Liver (tissue), 9 donors: ENCODE data around the gene ZNF212. TPM values are rescaled to one million over a fixed set of nuclear protein-coding genes. Genes with fewer than 3 reads are reported as not detected.

Source experiments
- DNase-seq: peaks from one replicate; pipeline ENCODE4 v3.0.0-alpha.2; 2017; ENCODE audit warnings: low spot score
- H3K27ac ChIP-seq, 2 donors: one replicate each; pipeline ENCODE4 v1.7.0; 2013; ENCODE audit warnings: inconsistent platforms in 2 of 2, low read length in 2 of 2, control low read depth in 1 of 2, low read depth in 1 of 2, mild to moderate bottlenecking in 1 of 2
- H3K27me3 ChIP-seq, 4 donors: one replicate each; pipeline versions ENCODE4 v1.6.1 to v1.7.0; 2013; ENCODE audit warnings: low read length in 3 of 4, inconsistent platforms in 1 of 4, mild to moderate bottlenecking in 1 of 4, moderate library complexity in 1 of 4; ENCODE audit not compliant: control insufficient read depth in 4 of 4, insufficient read depth in 4 of 4
- H3K36me3 ChIP-seq, 4 donors: one replicate each; pipeline versions ENCODE4 v1.6.1 to v1.7.0; 2013; ENCODE audit warnings: low read length in 3 of 4, mild to moderate bottlenecking in 3 of 4, low read depth in 1 of 4, moderate library complexity in 1 of 4; ENCODE audit not compliant: control insufficient read depth in 4 of 4, insufficient read depth in 3 of 4
- H3K4me1 ChIP-seq, 4 donors: one replicate each; pipeline versions ENCODE4 v1.6.1 to v1.7.0; 2013; ENCODE audit warnings: low read length in 3 of 4, mild to moderate bottlenecking in 3 of 4, moderate library complexity in 1 of 4; ENCODE audit not compliant: control insufficient read depth in 4 of 4, insufficient read depth in 4 of 4
- H3K4me3 ChIP-seq, 3 donors: one replicate each; pipeline versions ENCODE4 v1.6.1 to v1.7.0; 2013; ENCODE audit warnings: low read length in 3 of 3, control low read depth in 1 of 3, low read depth in 1 of 3, mild to moderate bottlenecking in 1 of 3
- H3K9ac ChIP-seq, 2 donors: one replicate each; pipeline ENCODE4 v1.7.0; 2013; ENCODE audit warnings: low read length in 2 of 2, mild to moderate bottlenecking in 2 of 2, moderate library complexity in 2 of 2, control low read depth in 1 of 2, low read depth in 1 of 2
- H3K9me3 ChIP-seq, 4 donors: one replicate each; pipeline versions ENCODE4 v1.6.1 to v1.7.0; 2013; ENCODE audit warnings: low read length in 3 of 4; ENCODE audit not compliant: control insufficient read depth in 4 of 4
- ATF3 ChIP-seq: IDR thresholded peaks from 2 replicates; pipeline ENCODE4 v1.6.1; 2016; ENCODE audit warnings: antibody characterized with exemption
- FOXA1 ChIP-seq: IDR thresholded peaks from 2 replicates; pipeline ENCODE4 v1.6.1; 2016; ENCODE audit warnings: antibody characterized with exemption
- FOXA2 ChIP-seq: IDR thresholded peaks from 2 replicates; pipeline ENCODE4 v1.6.1; 2016; ENCODE audit warnings: antibody characterized with exemption
- GABPA ChIP-seq, 2 donors: IDR thresholded peaks in 1 of 2; conservative IDR thresholded peaks in 1 of 2; 2 replicates each; pipeline ENCODE4 v1.6.1; 2016; ENCODE audit warnings: antibody characterized with exemption in 2 of 2, mild to moderate bottlenecking in 1 of 2, moderate library complexity in 1 of 2
- HNF4A ChIP-seq, 2 donors: conservative IDR thresholded peaks; 2 replicates each; pipeline ENCODE4 v1.6.1; 2016; ENCODE audit warnings: antibody characterized with exemption in 2 of 2, mild to moderate bottlenecking in 2 of 2
- HNF4G ChIP-seq: IDR thresholded peaks from 2 replicates; pipeline ENCODE4 v1.6.1; 2016; ENCODE audit warnings: antibody characterized with exemption
- JUND ChIP-seq, 2 donors: IDR thresholded peaks; 2 replicates each; pipeline ENCODE4 v1.6.1; 2016; ENCODE audit warnings: antibody characterized with exemption in 2 of 2
- MAX ChIP-seq: IDR thresholded peaks from 2 replicates; pipeline ENCODE4 v1.6.1; 2016; ENCODE audit warnings: antibody characterized with exemption
- NR2F2 ChIP-seq: IDR thresholded peaks from 2 replicates; pipeline ENCODE4 v1.6.1; 2016; ENCODE audit warnings: antibody characterized with exemption
- RAD21 ChIP-seq, 2 donors: IDR thresholded peaks; 2 replicates each; pipeline ENCODE4 v1.6.1; 2016; ENCODE audit warnings: antibody characterized with exemption in 2 of 2, mild to moderate bottlenecking in 2 of 2
- REST ChIP-seq: IDR thresholded peaks from 2 replicates; pipeline ENCODE4 v1.6.1; 2016; ENCODE audit warnings: antibody characterized with exemption, mild to moderate bottlenecking
- RXRA ChIP-seq, 2 donors: IDR thresholded peaks; 2 replicates each; pipeline ENCODE4 v1.6.1; 2017 to 2018; ENCODE audit warnings: antibody characterized with exemption in 2 of 2, mild to moderate bottlenecking in 1 of 2
- SP1 ChIP-seq: IDR thresholded peaks from 2 replicates; pipeline ENCODE4 v1.6.1; 2018; ENCODE audit warnings: antibody characterized with exemption, mild to moderate bottlenecking
- TAF1 ChIP-seq: conservative IDR thresholded peaks from 2 replicates; pipeline ENCODE4 v1.6.1; 2016; ENCODE audit warnings: antibody characterized with exemption, mild to moderate bottlenecking
- YY1 ChIP-seq: IDR thresholded peaks from 2 replicates; pipeline ENCODE4 v1.6.1; 2016; ENCODE audit warnings: antibody characterized with exemption, mild to moderate bottlenecking
- ZBTB33 ChIP-seq: IDR thresholded peaks from 2 replicates; pipeline ENCODE4 v1.6.1; 2016; ENCODE audit warnings: antibody characterized with exemption
- WGBS: extraction: QIAGEN DNeasy Blood & Tissue Kit; methylation state at CpG from one replicate; pipeline ENCODE4 v1.1.7; 2013; 5-methylcytosine and 5-hydroxymethylcytosine counted together
- polyA plus RNA-seq, 2 donors: library from polyadenylated mRNA; stranded (reverse) in 1 of 2; unstranded in 1 of 2; fragments of 200-250 nt in 1 of 2; fragments of >200 nt in 1 of 2; fragmentation: Nextera tagmentation in 1 of 2; extraction: Ambion mirVana in 1 of 2; gene quantifications; one replicate each; pipeline versions ENCODE4 v1.2.1 to v1.2.3, GENCODE V29; 2013 to 2015
- total RNA-seq, 2 donors: library from RNA; depleted of rRNA; stranded (reverse); fragments of >200 nt; gene quantifications; one replicate each; pipeline ENCODE4 v1.2.3, GENCODE V29; 2014
- TF ChIP-seq, protein P1 (sequence below): fragments of 150-350 bp; IDR thresholded peaks from 2 replicates; pipeline ENCODE4 v1.5.1; 2017; ENCODE audit warnings: improper control_type of control experiment, low read depth, low read length; ENCODE audit not compliant: missing input control
- donor health status: healthy.
- donor health status: healthy.
- donor health status: healthy.
- donor health status: healthy.
- donor health status: healthy.

The ZNF212 gene
- total and polyA plus RNA-seq, 4 donors = 3.4 to 4.9 (median 3.7) TPM

DNA sequence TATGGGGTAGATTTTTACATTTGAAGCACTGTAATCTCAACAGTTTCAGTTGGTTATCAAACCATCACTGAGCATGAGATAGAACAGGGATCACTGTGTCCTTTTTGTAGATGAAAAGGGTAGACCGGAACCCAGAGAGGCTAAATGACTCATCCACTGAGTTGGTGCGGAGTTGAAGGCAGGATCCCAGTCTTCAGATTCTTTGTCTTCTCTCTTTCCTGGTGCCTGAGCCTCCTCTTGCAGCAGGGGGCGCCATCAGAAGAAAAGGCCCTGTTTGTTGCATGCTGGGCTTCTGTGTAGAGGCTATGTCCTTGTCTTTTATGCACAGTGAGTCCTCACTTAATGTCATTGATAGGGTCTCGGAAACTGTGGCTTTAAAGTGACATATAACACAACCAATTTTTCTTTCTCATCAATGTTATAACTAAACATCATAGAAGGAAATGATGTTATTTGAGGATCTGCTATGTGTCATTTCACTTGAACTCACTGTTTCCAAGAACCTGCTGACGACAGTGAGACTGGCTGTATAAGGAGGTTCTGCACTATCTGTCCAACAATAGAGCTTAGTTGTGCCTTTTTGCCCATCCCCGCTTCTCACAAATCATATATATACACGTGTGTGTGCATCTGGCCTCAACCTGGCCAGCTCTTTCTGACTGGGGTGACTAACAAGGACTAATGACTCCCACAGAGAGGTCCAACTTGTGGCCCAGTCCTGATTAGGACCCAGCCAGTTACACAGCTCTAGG, 29.8 kb upstream of the ZNF212 start:
- peak; percentile 46 for DNase-seq

DNA sequence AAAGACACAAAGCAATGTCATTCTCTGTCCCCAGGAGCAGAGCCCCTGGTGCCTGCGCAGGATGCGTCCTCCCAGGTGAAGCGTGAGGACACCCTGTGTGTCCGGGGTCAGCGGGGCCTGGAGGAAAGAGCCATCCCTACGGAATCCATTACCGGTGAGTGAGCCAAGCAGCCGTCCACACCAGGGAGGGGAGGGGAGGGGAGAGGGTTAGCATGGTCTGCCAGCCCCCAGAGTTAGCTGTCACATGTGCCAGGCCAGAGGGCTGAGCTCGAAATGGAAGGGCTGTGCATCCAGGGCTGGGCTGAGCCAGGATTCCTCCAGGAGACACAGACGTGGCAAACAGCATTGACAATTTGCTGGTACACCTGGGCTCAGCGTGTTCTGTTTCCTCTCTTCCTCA, 28.9 kb upstream of the ZNF212 start:
- peaks cover 21 to 84% (median 66%) of the 10 kb centered on the region in 4 donors for H3K36me3 ChIP-seq
- WGBS = 92% methylated on average over 11 of the region's 11 CpGs
- TF ChIP-seq RXRA (IDR thresholded peaks at IDR 0.05) (no peak), SP1 (no peak), GABPA (IDR thresholded peaks at IDR 0.05 in 1 of 2, conservative IDR thresholded peaks at IDR 0.05 in 1 of 2) (no peak), REST (no peak), HNF4G (no peak), ATF3 (no peak), MAX (no peak), FOXA2 (no peak), NR2F2 (no peak), FOXA1 (no peak), TAF1 (no peak), HNF4A (conservative IDR thresholded peaks at IDR 0.05) (no peak), ZBTB33 (no peak)
- TF ChIP-seq, protein P1, sequence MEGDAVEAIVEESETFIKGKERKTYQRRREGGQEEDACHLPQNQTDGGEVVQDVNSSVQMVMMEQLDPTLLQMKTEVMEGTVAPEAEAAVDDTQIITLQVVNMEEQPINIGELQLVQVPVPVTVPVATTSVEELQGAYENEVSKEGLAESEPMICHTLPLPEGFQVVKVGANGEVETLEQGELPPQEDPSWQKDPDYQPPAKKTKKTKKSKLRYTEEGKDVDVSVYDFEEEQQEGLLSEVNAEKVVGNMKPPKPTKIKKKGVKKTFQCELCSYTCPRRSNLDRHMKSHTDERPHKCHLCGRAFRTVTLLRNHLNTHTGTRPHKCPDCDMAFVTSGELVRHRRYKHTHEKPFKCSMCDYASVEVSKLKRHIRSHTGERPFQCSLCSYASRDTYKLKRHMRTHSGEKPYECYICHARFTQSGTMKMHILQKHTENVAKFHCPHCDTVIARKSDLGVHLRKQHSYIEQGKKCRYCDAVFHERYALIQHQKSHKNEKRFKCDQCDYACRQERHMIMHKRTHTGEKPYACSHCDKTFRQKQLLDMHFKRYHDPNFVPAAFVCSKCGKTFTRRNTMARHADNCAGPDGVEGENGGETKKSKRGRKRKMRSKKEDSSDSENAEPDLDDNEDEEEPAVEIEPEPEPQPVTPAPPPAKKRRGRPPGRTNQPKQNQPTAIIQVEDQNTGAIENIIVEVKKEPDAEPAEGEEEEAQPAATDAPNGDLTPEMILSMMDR = no peak
- no peaks in the 10 kb centered on the region for H3K27me3 ChIP-seq
- H3K4me3 ChIP-seq = no peak overlapping the region
- H3K4me1 ChIP-seq = no peaks in the 10 kb centered on the region
- no peak overlapping the region for H3K27ac ChIP-seq
- no peak overlapping the region for H3K9ac ChIP-seq
- no peaks in the 10 kb centered on the region for H3K9me3 ChIP-seq
- no peak for DNase-seq

More for the DNA sequence above, 29.8 kb upstream of the ZNF212 start:
- TF ChIP-seq RAD21 (IDR thresholded peaks at IDR 0.05) (peak in 1 of 2 donors; percentile 57), TAF1 (no peak), MAX (no peak), FOXA1 (no peak), NR2F2 (no peak), JUND (IDR thresholded peaks at IDR 0.05) (no peak), YY1 (no peak), ATF3 (no peak)
- TF ChIP-seq, protein P1 = peak; percentile 39
- Histone ChIP-seq H3K4me3 (no peak overlapping the region), H3K9me3 (no peaks in the 10 kb centered on the region), H3K27me3 (no peaks in the 10 kb centered on the region), H3K27ac (no peak overlapping the region), H3K4me1 (no peaks in the 10 kb centered on the region), H3K36me3 (peaks cover 21 to 81% (median 61%) of the 10 kb centered on the region in 4 donors), H3K9ac (no peak overlapping the region)
- 74% methylated on average over 7 of the region's 7 CpGs for WGBS
